K562 (cell line): Measurements from ENCODE around the gene OR51B2. TPM values are rescaled to one million over a fixed set of nuclear protein-coding genes. Genes with fewer than 3 reads are reported as not detected.

Source experiments
- ATAC-seq: fragments of 200-7000 bp; cut with Tn5 transposase; 3 replicates; pipeline ENCODE4 v1.9.1; 2020; ENCODE audit warnings: moderate library complexity
- BruUV-seq: library from RNA; stranded (reverse); fragments of 400-500 nt; replicated peaks from 2 replicates; lab custom pipeline; 2021; lab: Mats Ljungman, UMichigan
- CTCF ChIA-PET: fragments of 300-600 bp; formaldehyde crosslinking; extraction: SDS; loops from one replicate; lab custom pipeline; 2021; ENCODE audit warnings: low intra/inter-chr PET ratio; lab: Yijun Ruan, JAX
- POLR2A ChIA-PET: fragments of 300-600, 350-650 bp; sonication (Branson Sonifier 250); formaldehyde crosslinking; extraction: SDS; loops from one replicate; lab custom pipeline; 2021; ENCODE audit warnings: antibody characterized with exemption, inconsistent platforms; lab: Yijun Ruan, JAX
- DNase-seq, 4 experiments: peaks; one replicate each; pipeline versions ENCODE4 v3.0.0 to v3.0.0-alpha.2; 2011 to 2018; ENCODE audit warnings: low spot score in 3 of 4, mixed read lengths in 3 of 4; ENCODE audit errors: extremely low read depth in 1 of 4
- FAIRE-seq: peaks from 2 replicates; lab custom pipeline; 2011; peaks lifted over from hg19 to GRCh38; lab: Jason Lieb, UNC
- H2AFZ ChIP-seq: 2 replicates; pipeline ENCODE4 v1.6.0; 2011; ENCODE audit warnings: low read depth, low read length, control low read depth, inconsistent platforms
- H3K27ac ChIP-seq: fragments of 200-600 bp; 3 replicates; pipeline ENCODE4 v1.8.0; 2011; ENCODE audit warnings: low read depth, mild to moderate bottlenecking, control low read depth, inconsistent platforms, low read length, moderate library complexity, mixed read lengths; ENCODE audit errors: extremely low read depth
- H3K27me3 ChIP-seq, 2 experiments: fragments of 300-600 bp in 1 of 2; 2 replicates in 1 of 2; 3 replicates in 1 of 2; pipeline versions ENCODE4 v1.6.0 to v1.8.0; 2011; ENCODE audit warnings: inconsistent platforms in 2 of 2, low read length in 2 of 2, mild to moderate bottlenecking in 1 of 2, mixed read lengths in 1 of 2, moderate library complexity in 1 of 2; ENCODE audit not compliant: control insufficient read depth in 2 of 2, insufficient read depth in 2 of 2
- H3K36me3 ChIP-seq: fragments of 300-600 bp; 3 replicates; pipeline ENCODE4 v1.8.0; 2011; ENCODE audit warnings: mild to moderate bottlenecking, low read length, inconsistent platforms; ENCODE audit not compliant: control insufficient read depth, insufficient read depth
- H3K4me1 ChIP-seq, 2 experiments: fragments of 200-600 bp in 1 of 2; replicated peaks in 1 of 2; 2 replicates in 1 of 2; 3 replicates in 1 of 2; pipeline versions ENCODE4 v1.5.1 to v1.8.0; 2011; ENCODE audit warnings: inconsistent platforms in 2 of 2, low read length in 2 of 2, mild to moderate bottlenecking in 1 of 2, mixed read lengths in 1 of 2, moderate library complexity in 1 of 2; ENCODE audit not compliant: control insufficient read depth in 2 of 2, insufficient read depth in 2 of 2
- H3K4me2 ChIP-seq: 2 replicates; pipeline ENCODE4 v1.6.1; 2011; ENCODE audit warnings: low read length, control low read depth, inconsistent platforms, mixed read lengths; ENCODE audit not compliant: insufficient read depth
- H3K4me3 ChIP-seq: fragments of 200-600 bp; sonication (generic), shearing (Covaris generic); 2 replicates; pipeline ENCODE4 v1.5.1; 2016; ENCODE audit warnings: control low read depth, inconsistent platforms
- H3K79me2 ChIP-seq: fragments of 200-600 bp; 3 replicates; pipeline ENCODE4 v1.8.0; 2011; ENCODE audit warnings: low read length, inconsistent platforms; ENCODE audit not compliant: control insufficient read depth, insufficient read depth
- H3K9ac ChIP-seq, 2 experiments: 2 replicates each; pipeline versions ENCODE4 v1.6.0 to v1.6.1; 2011; ENCODE audit warnings: low read depth in 2 of 2, low read length in 2 of 2, control low read depth in 1 of 2, inconsistent platforms in 1 of 2, mild to moderate bottlenecking in 1 of 2, mixed read lengths in 1 of 2; ENCODE audit not compliant: insufficient read depth in 1 of 2
- H3K9me1 ChIP-seq: one replicate; pipeline ENCODE4 v1.6.0; 2011; ENCODE audit warnings: inconsistent platforms, mild to moderate bottlenecking, low read length, moderate library complexity; ENCODE audit not compliant: control insufficient read depth, insufficient read depth
- H3K9me3 ChIP-seq: replicated peaks from 2 replicates; pipeline ENCODE4 v1.5.1; 2011; ENCODE audit warnings: low read depth, low read length, inconsistent platforms; ENCODE audit not compliant: control insufficient read depth, insufficient read depth
- H4K20me1 ChIP-seq: replicated peaks from 2 replicates; pipeline ENCODE4 v1.6.1; 2011; ENCODE audit warnings: low read length, inconsistent platforms, mixed read lengths; ENCODE audit not compliant: control insufficient read depth, insufficient read depth
- CBX5 ChIP-seq: IDR thresholded peaks from 2 replicates; pipeline ENCODE4 v1.6.1; 2014; ENCODE audit warnings: low read depth, borderline replicate concordance
- GABPB2 ChIP-seq: fragments of 250-450 bp; sonication (Bioruptor Pico); conservative IDR thresholded peaks from 2 replicates; pipeline ENCODE4 v1.5.1; 2021; ENCODE audit warnings: mild to moderate bottlenecking
- JUNB ChIP-seq: fragments of 450-650 bp; formaldehyde crosslinking; conservative IDR thresholded peaks from 2 replicates; pipeline ENCODE4 v1.4.0; 2020; ENCODE audit warnings: mild to moderate bottlenecking
- KAT8 ChIP-seq: fragments of 450-650 bp; IDR thresholded peaks from 2 replicates; pipeline ENCODE4 v1.6.1; 2016; ENCODE audit warnings: low read depth, mild to moderate bottlenecking
- MAX ChIP-seq: sonication (generic); formaldehyde crosslinking; IDR thresholded peaks from 2 replicates; pipeline ENCODE4 v1.9.0; 2022; ENCODE audit warnings: mild to moderate bottlenecking, missing genetic modification reagents
- MCM3 ChIP-seq: fragments of 450-650 bp; IDR thresholded peaks from 2 replicates; pipeline ENCODE4 v1.6.1; 2016
- NEUROD1 ChIP-seq: fragments of 150-350 bp; IDR thresholded peaks from 2 replicates; pipeline ENCODE4 v1.6.1; 2014; ENCODE audit warnings: borderline replicate concordance, low read length, low read depth; ENCODE audit not compliant: partially characterized antibody
- NKRF ChIP-seq: fragments of 450-650 bp; IDR thresholded peaks from 2 replicates; pipeline ENCODE4 v1.6.1; 2016; ENCODE audit warnings: borderline replicate concordance
- NR3C1 ChIP-seq: sonication (generic); formaldehyde crosslinking; IDR thresholded peaks from 2 replicates; pipeline ENCODE4 v1.8.1; 2022; ENCODE audit warnings: missing genetic modification reagents
- NRF1 ChIP-seq, 2 experiments: fragments of 450-650 bp; IDR thresholded peaks in 1 of 2; conservative IDR thresholded peaks in 1 of 2; 2 replicates each; pipeline ENCODE4 v1.6.1; 2014; ENCODE audit warnings: mild to moderate bottlenecking in 2 of 2
- PHTF2 ChIP-seq: fragments of 250-450 bp; sonication (Bioruptor Pico); IDR thresholded peaks from 2 replicates; pipeline ENCODE4 v1.5.0; 2021; ENCODE audit warnings: mild to moderate bottlenecking
- POLR2AphosphoS5 ChIP-seq: IDR thresholded peaks from 2 replicates; pipeline ENCODE4 v1.6.1; 2011; ENCODE audit warnings: mild to moderate bottlenecking, low read depth, low read length, moderate library complexity; ENCODE audit not compliant: control insufficient read depth, insufficient read depth
- PREB ChIP-seq: sonication (generic); formaldehyde crosslinking; IDR thresholded peaks from 2 replicates; pipeline ENCODE4 v1.8.1; 2023; ENCODE audit warnings: mild to moderate bottlenecking, missing genetic modification reagents
- RFX5 ChIP-seq: IDR thresholded peaks from 2 replicates; pipeline ENCODE4 v1.6.1; 2011; ENCODE audit warnings: low read depth, mild to moderate bottlenecking, improper control_type of control experiment, low read length
- TFE3 ChIP-seq: fragments of 450-650 bp; formaldehyde crosslinking; IDR thresholded peaks from 2 replicates; pipeline ENCODE4 v1.4.0; 2020; ENCODE audit warnings: mild to moderate bottlenecking, mixed read lengths
- ZNF12 ChIP-seq: sonication (generic); formaldehyde crosslinking; IDR thresholded peaks from 2 replicates; pipeline ENCODE4 v1.4.0; 2020; ENCODE audit warnings: mild to moderate bottlenecking, missing genetic modification reagents
- ZNF197 ChIP-seq: fragments of 200-800 bp; sonication (Bioruptor generic); IDR thresholded peaks from 2 replicates; pipeline ENCODE4 v1.6.1; 2016; ENCODE audit warnings: low read depth, missing genetic modification characterization, missing compliant biosample characterization
- ZNF445 ChIP-seq: fragments of 250-450 bp; sonication (Bioruptor Pico); IDR thresholded peaks from 2 replicates; pipeline ENCODE4 v1.4.0; 2020; ENCODE audit warnings: low read depth, mild to moderate bottlenecking, moderate library complexity
- ZSCAN29 ChIP-seq: fragments of 450-650 bp; IDR thresholded peaks from 2 replicates; pipeline ENCODE4 v1.6.1; 2017
- WGBS: fragments of 100-300 bp; shearing (Covaris generic); methylation state at CpG from one replicate; pipeline ENCODE4 v1.1.6; 2016; ENCODE audit warnings: low coverage, mixed read lengths; ENCODE audit not compliant: insufficient coverage; ENCODE audit errors: missing lambda C conversion rate; 5-methylcytosine and 5-hydroxymethylcytosine counted together
- in situ Hi-C: fragments of 300-500 bp; cut with MboI; formaldehyde crosslinking; loops from 4 replicates; pipeline ENCODE4 v1.15.0; 2018; ENCODE audit warnings: inconsistent platforms, mixed read lengths
- intact Hi-C: fragments of 100-400 bp; cut with micrococcal nuclease; formaldehyde crosslinking; loops from 2 replicates; pipeline ENCODE4 v1.14.2; 2022
- polyA plus RNA-seq, 8 experiments: library from polyadenylated mRNA; depleted of rRNA in 4 of 8; stranded (reverse) in 5 of 8; unstranded in 3 of 8; fragments of >200 nt; fragmentation: Nextera tagmentation in 2 of 8; fragmentation: Illumina TruSeq in 1 of 8; extraction: Ambion mirVana in 2 of 8; extraction: Trizol in 1 of 8; gene quantifications; 2 replicates each; pipeline versions ENCODE4 v1.2.1 to v1.2.3, GENCODE V29; 2011 to 2014; ENCODE audit warnings: inconsistent platforms in 1 of 8, missing spikeins in 1 of 8
- total RNA-seq, 7 experiments: library from RNA; depleted of rRNA in 6 of 7; stranded (reverse); fragments of >200 nt in 6 of 7; fragmentation: Illumina TruSeq in 2 of 7; extraction: Trizol in 2 of 7; gene quantifications; 2 replicates each; pipeline versions ENCODE4 v1.2.1 to v1.2.3, GENCODE V29; 2011 to 2021; ENCODE audit warnings: low replicate concordance in 1 of 7

Gene OR51B2
- total and polyA plus RNA-seq, 9 of the 15 experiments (the other 6 are each of a cell fraction or from before 2014, with no cell fraction given): 0.38 to 6.6 (median 4.0) TPM

GRCh38 chr11:5300251-5300650 lies 23.8 kb downstream of the OR51B2 start:
- Histone ChIP-seq H3K9ac (no peak overlapping the region), H3K27me3 (no peaks in the 10 kb centered on the region), H2AFZ (no peak overlapping the region; the same call in 1 of the 2 replicates), H4K20me1 (no peaks in the 10 kb centered on the region), H3K4me3 (no peak overlapping the region), H3K4me1 (peaks cover 7 to 19% of the 10 kb centered on the region in 2 experiments; a peak in 3 of 5 replicates), H3K27ac (no peak overlapping the region), H3K9me1 (no peaks in the 10 kb centered on the region), H3K9me3 (peaks cover 2% of the 10 kb centered on the region; the same call in 1 of the 2 replicates), H3K79me2 (peaks cover 26% of the 10 kb centered on the region), H3K4me2 (no peak overlapping the region; the same call in 1 of the 2 replicates), H3K36me3 (peaks cover 74% of the 10 kb centered on the region)
- intact Hi-C loops: no loop called here
- DNase-seq: no peak
- TF ChIP-seq ZNF197 (CRISPR knock-in tag): no peak
- no peak for TF ChIP-seq TFE3
- no peak for TF ChIP-seq ZNF12 (CRISPR knock-in tag)
- TF ChIP-seq MAX: no peak
- TF ChIP-seq NR3C1 (CRISPR knock-in tag): no peak
- no peak for TF ChIP-seq POLR2AphosphoS5
- TF ChIP-seq NKRF: no peak
- TF ChIP-seq GABPB2 (CRISPR knock-in tag): no peak
- TF ChIP-seq NEUROD1: no peak
- no peak for TF ChIP-seq JUNB (CRISPR knock-in tag)
- no peak for TF ChIP-seq PREB (CRISPR knock-in tag)
- TF ChIP-seq NRF1 (conservative IDR thresholded peaks at IDR 0.05 in 1 of 2, IDR thresholded peaks at IDR 0.05 in 1 of 2): no peak
- TF ChIP-seq ZSCAN29: no peak
- no peak for TF ChIP-seq CBX5
- TF ChIP-seq RFX5: no peak
- no peak for TF ChIP-seq KAT8
- TF ChIP-seq ZNF445 (CRISPR knock-in tag): no peak
- TF ChIP-seq PHTF2 (CRISPR knock-in tag): no peak
- TF ChIP-seq MCM3: no peak
- WGBS: 41% methylated on average over 3 of the region's 3 CpGs
- FAIRE-seq: no peak
- ATAC-seq: no peak
- in situ Hi-C loops: loop anchor here (5.0 kb wide), 2 partner anchors 98 to 147 kb away; partner anchors contain the start of genes OR51I2 and OR51V1
- CTCF ChIA-PET: no interaction called here
- POLR2A ChIA-PET: interaction anchor here (1.0 to 1.8 kb wide), 5 partner anchors 9 to 147 kb away, joined by 3 to 9 read pairs (median 3); no protein-coding TSS in a partner anchor
- BruUV-seq: TSS peak; percentile 7
